IPS-15b (cell line): ENCODE results near the gene ASB8.

ENCODE experiments used
- H3K27me3 ChIP-seq: one replicate; pipeline ENCODE4 v1.6.1; 2013; ENCODE audit warnings: low read length; ENCODE audit not compliant: control insufficient read depth, insufficient read depth
- H3K36me3 ChIP-seq: one replicate; pipeline ENCODE4 v1.6.1; 2013; ENCODE audit warnings: low read length; ENCODE audit not compliant: control insufficient read depth, insufficient read depth
- H3K4me1 ChIP-seq: one replicate; pipeline ENCODE4 v1.6.1; 2013; ENCODE audit warnings: mild to moderate bottlenecking, low read length; ENCODE audit not compliant: control insufficient read depth, insufficient read depth
- H3K4me3 ChIP-seq: one replicate; pipeline ENCODE4 v1.5.1; 2013; ENCODE audit warnings: low read depth, low read length
- H3K9ac ChIP-seq: one replicate; pipeline ENCODE4 v1.6.1; 2013; ENCODE audit warnings: low read depth, mild to moderate bottlenecking, low read length
- H3K9me3 ChIP-seq: one replicate; pipeline ENCODE4 v1.6.1; 2013; ENCODE audit warnings: mild to moderate bottlenecking, low read length; ENCODE audit not compliant: control insufficient read depth, insufficient read depth

Gene ASB8

GRCh38 chr12:48193623-48194022 lies 36.3 kb upstream of the ASB8 start:
- H3K9me3 ChIP-seq, result no peaks in the 10 kb centered on the region
- H3K27me3 ChIP-seq, result peaks cover 39% of the 10 kb centered on the region
- H3K36me3 ChIP-seq, result no peaks in the 10 kb centered on the region
- no peak overlapping the region for H3K4me3 ChIP-seq
- H3K4me1 ChIP-seq, result no peaks in the 10 kb centered on the region
- no peak overlapping the region for H3K9ac ChIP-seq

- H3K9me3 ChIP-seq, result no peaks in the 10 kb centered on the region
- peaks cover 46% of the 10 kb centered on the region for H3K27me3 ChIP-seq
Measured at GRCh38 chr12:48192861-48193260, 35.5 kb upstream of the ASB8 start.

GRCh38 chr12:48191096-48191495 lies 33.8 kb upstream of the ASB8 start:
- Histone ChIP-seq H3K36me3 (no peaks in the 10 kb centered on the region), H3K27me3 (peaks cover 57% of the 10 kb centered on the region), H3K9ac (no peak overlapping the region), H3K4me1 (no peaks in the 10 kb centered on the region), H3K9me3 (no peaks in the 10 kb centered on the region), H3K4me3 (no peak overlapping the region)

More at GRCh38 chr12:48192861-48193260, 35.5 kb upstream of the ASB8 start:
- Histone ChIP-seq H3K9ac (no peak overlapping the region), H3K36me3 (no peaks in the 10 kb centered on the region), H3K4me3 (no peak overlapping the region), H3K4me1 (no peaks in the 10 kb centered on the region)

- Histone ChIP-seq H3K4me1 (peaks cover 8% of the 10 kb centered on the region), H3K36me3 (no peaks in the 10 kb centered on the region), H3K4me3 (no peak overlapping the region), H3K9me3 (no peaks in the 10 kb centered on the region), H3K27me3 (peaks cover 59% of the 10 kb centered on the region), H3K9ac (no peak overlapping the region)
Measured at GRCh38 chr12:48189331-48190125, 32.2 kb upstream of the ASB8 start.

GRCh38 chr12:48187916-48188695 lies 30.8 kb upstream of the ASB8 start:
- H3K27me3 ChIP-seq, result peaks cover 52% of the 10 kb centered on the region
- no peak overlapping the region for H3K4me3 ChIP-seq
- H3K4me1 ChIP-seq, result peaks cover 8% of the 10 kb centered on the region
- H3K9me3 ChIP-seq, result no peaks in the 10 kb centered on the region
- no peaks in the 10 kb centered on the region for H3K36me3 ChIP-seq
- no peak overlapping the region for H3K9ac ChIP-seq

- H3K9ac ChIP-seq, result no peak overlapping the region
- peaks cover 66% of the 10 kb centered on the region for H3K27me3 ChIP-seq
- H3K4me1 ChIP-seq, result peaks cover 8% of the 10 kb centered on the region
- peak overlapping the region; percentile 53 for H3K4me3 ChIP-seq
- H3K36me3 ChIP-seq, result no peaks in the 10 kb centered on the region
- H3K9me3 ChIP-seq, result no peaks in the 10 kb centered on the region
Measured at GRCh38 chr12:48185181-48185919, 28.0 kb upstream of the ASB8 start.

GRCh38 chr12:48184549-48184922 lies 27.2 kb upstream of the ASB8 start:
- no peaks in the 10 kb centered on the region for H3K36me3 ChIP-seq
- peaks cover 8% of the 10 kb centered on the region for H3K4me1 ChIP-seq
- H3K9ac ChIP-seq, result no peak overlapping the region
- peak overlapping the region; percentile 53 for H3K4me3 ChIP-seq
- H3K9me3 ChIP-seq, result no peaks in the 10 kb centered on the region
- peaks cover 70% of the 10 kb centered on the region for H3K27me3 ChIP-seq

- Histone ChIP-seq H3K4me3 (peak overlapping the region; percentile 53), H3K27me3 (peaks cover 72% of the 10 kb centered on the region), H3K9ac (no peak overlapping the region), H3K4me1 (peaks cover 8% of the 10 kb centered on the region), H3K36me3 (no peaks in the 10 kb centered on the region), H3K9me3 (no peaks in the 10 kb centered on the region)
Measured at GRCh38 chr12:48183876-48184548, 26.7 kb upstream of the ASB8 start.

- no peak within 1 kb of the TSS for H3K9ac ChIP-seq
- H3K36me3 ChIP-seq, result no peaks in the 10 kb centered on the region
- peaks cover 8% of the 10 kb centered on the region for H3K4me1 ChIP-seq
- H3K27me3 ChIP-seq, result peaks cover 70% of the 10 kb centered on the region
- H3K9me3 ChIP-seq, result no peaks in the 10 kb centered on the region
- H3K4me3 ChIP-seq, result peak within 1 kb of the TSS; percentile 53
Measured at GRCh38 chr12:48183091-48183875, 26.0 kb upstream of the ASB8 start, which contains the start of gene CCDC184. Gene CCDC184, plus strand, starts transcription at chr12:48183644. Its CDS starts 479 bp downstream, at chr12:48184123.

- Histone ChIP-seq H3K4me3 (peak overlapping the region; percentile 53), H3K27me3 (peaks cover 63% of the 10 kb centered on the region), H3K9ac (no peak overlapping the region)
Measured at GRCh38 chr12:48182631-48183030, 25.3 kb upstream of the ASB8 start.

More at GRCh38 chr12:48182631-48183030, 25.3 kb upstream of the ASB8 start:
- H3K36me3 ChIP-seq, result no peaks in the 10 kb centered on the region
- no peaks in the 10 kb centered on the region for H3K9me3 ChIP-seq
- peaks cover 8% of the 10 kb centered on the region for H3K4me1 ChIP-seq
